Neural progenitor cell (in vitro differentiated cells): ENCODE results near the gene PIGL. TPM values are rescaled to one million over a fixed set of nuclear protein-coding genes. Genes with fewer than 3 reads are reported as not detected.

Experiments used
- DNase-seq: peaks from one replicate; pipeline ENCODE4 v3.0.0-alpha.2; 2016; ENCODE audit warnings: low spot score
- H2AFZ ChIP-seq: fragments of 200-600 bp; sonication (generic); replicated peaks from 2 replicates; pipeline ENCODE4 v1.6.1; 2016; ENCODE audit warnings: antibody characterized with exemption
- H3F3A ChIP-seq: fragments of 200-600 bp; sonication (generic); 2 replicates; pipeline ENCODE4 v1.6.1; 2016; ENCODE audit warnings: antibody characterized with exemption, low read depth
- H3K27ac ChIP-seq: fragments of 200-600 bp; sonication (generic); 2 replicates; pipeline ENCODE4 v1.5.1; 2016; ENCODE audit warnings: mild to moderate bottlenecking
- H3K27me3 ChIP-seq: fragments of 200-600 bp; sonication (generic); 2 replicates; pipeline ENCODE4 v1.6.1; 2016; ENCODE audit warnings: mild to moderate bottlenecking, moderate library complexity
- H3K36me3 ChIP-seq: fragments of 200-600 bp; sonication (generic); 2 replicates; pipeline ENCODE4 v1.5.1; 2016
- H3K4me1 ChIP-seq: fragments of 200-600 bp; sonication (generic); 2 replicates; pipeline ENCODE4 v1.6.1; 2016; ENCODE audit warnings: mixed run types
- H3K4me2 ChIP-seq: fragments of 200-600 bp; sonication (generic); 2 replicates; pipeline ENCODE4 v1.6.1; 2016
- H3K4me3 ChIP-seq: fragments of 200-600 bp; sonication (generic); 2 replicates; pipeline ENCODE4 v1.5.1; 2016
- H3K79me2 ChIP-seq: fragments of 200-600 bp; sonication (generic); 2 replicates; pipeline ENCODE4 v1.6.1; 2016; ENCODE audit warnings: low read depth
- H3K9ac ChIP-seq: fragments of 200-600 bp; sonication (generic); 2 replicates; pipeline ENCODE4 v1.6.1; 2016
- H3K9me3 ChIP-seq: fragments of 200-600 bp; sonication (generic); 2 replicates; pipeline ENCODE4 v1.5.1; 2016; ENCODE audit warnings: low read depth
- H4K20me1 ChIP-seq: fragments of 200-600 bp; sonication (generic); 2 replicates; pipeline ENCODE4 v1.6.1; 2016; ENCODE audit warnings: low read depth
- H3K27ac Mint-ChIP-seq: 3 replicates; pipeline ENCODE4 v1.8.0; 2021; ENCODE audit warnings: mixed read lengths
- H3K27me3 Mint-ChIP-seq: 2 replicates; pipeline ENCODE4 v1.8.0; 2022; ENCODE audit warnings: low read depth, mild to moderate bottlenecking, inconsistent platforms, moderate library complexity, mixed read lengths; ENCODE audit not compliant: insufficient read depth
- H3K36me3 Mint-ChIP-seq: 3 replicates; pipeline ENCODE4 v1.8.0; 2021; ENCODE audit warnings: mixed read lengths
- H3K4me1 Mint-ChIP-seq: 3 replicates; pipeline ENCODE4 v1.8.0; 2021; ENCODE audit warnings: mixed read lengths
- H3K4me3 Mint-ChIP-seq: 3 replicates; pipeline ENCODE4 v1.8.0; 2021; ENCODE audit warnings: mild to moderate bottlenecking, moderate library complexity, mixed read lengths
- H3K9me3 Mint-ChIP-seq: 3 replicates; pipeline ENCODE4 v1.8.0; 2020; ENCODE audit warnings: mixed read lengths
- CTCF ChIP-seq: fragments of 200-600 bp; sonication (generic); IDR thresholded peaks from 2 replicates; pipeline ENCODE4 v1.5.1; 2017; ENCODE audit warnings: antibody characterized with exemption, mild to moderate bottlenecking
- EZH2 ChIP-seq: fragments of 200-600 bp; sonication (generic); IDR thresholded peaks from 2 replicates; pipeline ENCODE4 v1.6.1; 2017; ENCODE audit warnings: antibody characterized with exemption, mild to moderate bottlenecking, moderate library complexity
- EZH2phosphoT487 ChIP-seq: fragments of 200-600 bp; sonication (generic); IDR thresholded peaks from 2 replicates; pipeline ENCODE4 v1.6.1; 2017; ENCODE audit warnings: antibody characterized with exemption
- total RNA-seq: library from RNA; depleted of rRNA; stranded (reverse); fragments of >200 nt; gene quantifications from 2 replicates; pipeline ENCODE4 v1.2.3, GENCODE V29; 2015; ENCODE audit warnings: low replicate concordance

Gene PIGL
- total RNA-seq, 1 donor from 2014 or later = 57.0 TPM

GRCh38 chr17:16281351-16281750 is 64.3 kb downstream of the PIGL start:
- Histone ChIP-seq H4K20me1 (peaks cover 4% of the 10 kb centered on the region), H3K27ac (no peak overlapping the region), H3F3A (no peaks in the 10 kb centered on the region), H3K9me3 (peaks cover 8% of the 10 kb centered on the region), H2AFZ (no peak overlapping the region), H3K9ac (no peak overlapping the region), H3K27me3 (no peaks in the 10 kb centered on the region), H3K4me1 (peaks cover 3% of the 10 kb centered on the region), H3K4me3 (no peak overlapping the region), H3K79me2 (no peaks in the 10 kb centered on the region), H3K36me3 (peaks cover 9% of the 10 kb centered on the region), H3K4me2 (no peak overlapping the region)
- no peak for DNase-seq
- no peak overlapping the region for H3K27ac Mint-ChIP-seq
- peaks cover 13% of the 10 kb centered on the region for H3K4me1 Mint-ChIP-seq
- H3K36me3 Mint-ChIP-seq = peaks cover 19% of the 10 kb centered on the region
- H3K4me3 Mint-ChIP-seq = no peak overlapping the region
- peaks cover 3% of the 10 kb centered on the region for H3K27me3 Mint-ChIP-seq
- peaks cover 9% of the 10 kb centered on the region for H3K9me3 Mint-ChIP-seq
- no peak for TF ChIP-seq EZH2
- TF ChIP-seq EZH2phosphoT487 = no peak
- no peak for TF ChIP-seq CTCF

- Mint-ChIP-seq H3K36me3 (peaks cover 19% of the 10 kb centered on the region), H3K4me3 (no peak overlapping the region), H3K27ac (no peak overlapping the region), H3K9me3 (peaks cover 7% of the 10 kb centered on the region), H3K27me3 (peaks cover 3% of the 10 kb centered on the region), H3K4me1 (peaks cover 24% of the 10 kb centered on the region)
- Histone ChIP-seq H3F3A (no peaks in the 10 kb centered on the region), H3K36me3 (peaks cover 9% of the 10 kb centered on the region), H3K9me3 (peaks cover 8% of the 10 kb centered on the region), H3K9ac (no peak overlapping the region), H3K79me2 (no peaks in the 10 kb centered on the region), H3K4me2 (no peak overlapping the region), H4K20me1 (peaks cover 4% of the 10 kb centered on the region), H3K4me3 (no peak overlapping the region), H2AFZ (no peak overlapping the region), H3K4me1 (peaks cover 3% of the 10 kb centered on the region), H3K27me3 (no peaks in the 10 kb centered on the region), H3K27ac (no peak overlapping the region)
- no peak for TF ChIP-seq EZH2phosphoT487
- no peak for TF ChIP-seq CTCF
- no peak for TF ChIP-seq EZH2
- no peak for DNase-seq
Observed at GRCh38 chr17:16282522-16282921, 65.5 kb downstream of the PIGL start.

DNA sequence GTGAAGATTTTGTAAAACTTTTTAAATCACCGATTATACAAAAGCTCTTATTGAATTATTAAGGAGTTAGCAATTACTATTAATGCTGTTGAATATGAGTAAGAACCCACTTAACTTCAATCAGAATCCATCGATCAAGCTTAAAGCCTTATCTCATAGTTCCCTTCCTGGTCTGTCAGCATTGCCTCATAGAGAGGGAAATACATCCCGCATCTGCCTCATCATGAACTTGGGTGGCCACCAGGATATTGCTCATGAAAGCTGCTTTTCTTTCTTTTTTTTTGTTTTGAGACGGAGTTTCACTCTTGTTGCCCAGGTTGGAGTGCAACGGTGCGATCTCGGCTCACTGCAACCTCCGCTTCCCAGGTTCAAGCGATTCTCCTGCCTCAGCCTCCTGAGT is 66.7 kb downstream of the PIGL start:
- no peak overlapping the region for H3K4me2 ChIP-seq
- no peak overlapping the region for H3K9ac ChIP-seq
- peaks cover 14% of the 10 kb centered on the region for H3K36me3 Mint-ChIP-seq
- peaks cover 3% of the 10 kb centered on the region for H3K27me3 Mint-ChIP-seq
- H3K27ac ChIP-seq = no peak overlapping the region
- peaks cover under 1% of the 10 kb centered on the region for H3K9me3 Mint-ChIP-seq
- H3K79me2 ChIP-seq = no peaks in the 10 kb centered on the region
- TF ChIP-seq EZH2 = no peak
- no peak for TF ChIP-seq CTCF
- TF ChIP-seq EZH2phosphoT487 = no peak
- H3F3A ChIP-seq = no peaks in the 10 kb centered on the region
- H3K4me1 Mint-ChIP-seq = peaks cover 30% of the 10 kb centered on the region
- no peak overlapping the region for H3K27ac Mint-ChIP-seq
- no peak overlapping the region for H3K4me3 Mint-ChIP-seq
- H3K27me3 ChIP-seq = no peaks in the 10 kb centered on the region
- peaks cover 2% of the 10 kb centered on the region for H3K36me3 ChIP-seq
- H3K9me3 ChIP-seq = no peaks in the 10 kb centered on the region
- H3K4me3 ChIP-seq = no peak overlapping the region
- no peak overlapping the region for H2AFZ ChIP-seq
- peaks cover 4% of the 10 kb centered on the region for H4K20me1 ChIP-seq
- H3K4me1 ChIP-seq = peaks cover 3% of the 10 kb centered on the region
- DNase-seq = no peak
